ENCODE measurements around the gene FOLR2. TPM values are rescaled to one million over a fixed set of nuclear protein-coding genes. Genes with fewer than 3 reads are reported as not detected.
A peak's percentile ranks its signal among the peaks of the same experiment; 100 is the strongest.
"Not testable (repeated sequence)": the region's sequence is repeated elsewhere in the genome, so short reads cannot be mapped to it uniquely, and the experiment has no call there.

FOLR2 gene
- total and polyA plus RNA-seq, 2 experiments from 2014 or later = not detected

DNA sequence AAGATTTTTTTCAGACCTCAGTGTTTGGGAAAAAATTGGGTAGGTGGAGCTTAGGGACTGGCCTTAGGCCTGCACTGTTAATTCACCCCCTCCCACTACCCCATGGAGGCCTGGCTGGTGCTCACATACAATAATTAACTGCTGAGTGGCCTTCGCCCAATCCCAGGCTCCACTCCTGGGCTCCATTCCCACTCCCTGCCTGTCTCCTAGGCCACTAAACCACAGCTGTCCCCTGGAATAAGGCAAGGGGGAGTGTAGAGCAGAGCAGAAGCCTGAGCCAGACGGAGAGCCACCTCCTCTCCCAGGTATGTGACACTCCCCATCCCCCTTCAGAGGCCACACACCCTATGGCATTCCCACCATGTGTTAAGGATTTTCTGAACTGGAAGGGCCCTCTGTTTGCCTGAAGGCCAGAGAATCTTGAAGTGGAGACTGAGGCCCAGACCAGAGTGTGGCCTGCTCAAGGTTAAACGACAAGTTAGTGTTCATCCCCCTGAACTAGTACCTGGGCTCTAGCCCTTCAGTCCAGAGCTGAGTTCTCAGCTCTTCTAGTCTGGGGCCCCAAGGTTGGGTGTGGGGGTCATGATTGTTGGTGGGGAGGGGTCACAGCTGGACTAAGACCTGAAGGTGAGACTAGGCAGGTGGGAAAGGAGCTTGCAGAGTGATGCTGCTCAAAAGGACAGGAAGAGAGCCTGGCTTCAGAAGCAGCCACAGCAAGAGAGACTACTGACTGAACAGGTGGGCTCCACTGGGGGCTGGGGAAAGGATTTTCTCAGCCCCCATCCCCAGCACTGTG lies 26.9 kb upstream of the FOLR2 start:
- Histone ChIP-seq H3K4me1 (ENCODE audit: low read depth) (no peaks in the 10 kb centered on the region), H3K4me3 (no peak overlapping the region), H3K27ac (no peak overlapping the region), H3K27me3 (no peaks in the 10 kb centered on the region), H3K36me3 (no peaks in the 10 kb centered on the region), H3K9me3 (ENCODE audit: low read depth) (no peaks in the 10 kb centered on the region)
- TF ChIP-seq, protein P1, sequence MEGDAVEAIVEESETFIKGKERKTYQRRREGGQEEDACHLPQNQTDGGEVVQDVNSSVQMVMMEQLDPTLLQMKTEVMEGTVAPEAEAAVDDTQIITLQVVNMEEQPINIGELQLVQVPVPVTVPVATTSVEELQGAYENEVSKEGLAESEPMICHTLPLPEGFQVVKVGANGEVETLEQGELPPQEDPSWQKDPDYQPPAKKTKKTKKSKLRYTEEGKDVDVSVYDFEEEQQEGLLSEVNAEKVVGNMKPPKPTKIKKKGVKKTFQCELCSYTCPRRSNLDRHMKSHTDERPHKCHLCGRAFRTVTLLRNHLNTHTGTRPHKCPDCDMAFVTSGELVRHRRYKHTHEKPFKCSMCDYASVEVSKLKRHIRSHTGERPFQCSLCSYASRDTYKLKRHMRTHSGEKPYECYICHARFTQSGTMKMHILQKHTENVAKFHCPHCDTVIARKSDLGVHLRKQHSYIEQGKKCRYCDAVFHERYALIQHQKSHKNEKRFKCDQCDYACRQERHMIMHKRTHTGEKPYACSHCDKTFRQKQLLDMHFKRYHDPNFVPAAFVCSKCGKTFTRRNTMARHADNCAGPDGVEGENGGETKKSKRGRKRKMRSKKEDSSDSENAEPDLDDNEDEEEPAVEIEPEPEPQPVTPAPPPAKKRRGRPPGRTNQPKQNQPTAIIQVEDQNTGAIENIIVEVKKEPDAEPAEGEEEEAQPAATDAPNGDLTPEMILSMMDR (IDR thresholded peaks at IDR 0.05; ENCODE audit: low read depth, low read length) = no peak
- no peak for DNase-seq (ENCODE audit: low read depth in 1 of 2, low spot score in 1 of 2)

DNA sequence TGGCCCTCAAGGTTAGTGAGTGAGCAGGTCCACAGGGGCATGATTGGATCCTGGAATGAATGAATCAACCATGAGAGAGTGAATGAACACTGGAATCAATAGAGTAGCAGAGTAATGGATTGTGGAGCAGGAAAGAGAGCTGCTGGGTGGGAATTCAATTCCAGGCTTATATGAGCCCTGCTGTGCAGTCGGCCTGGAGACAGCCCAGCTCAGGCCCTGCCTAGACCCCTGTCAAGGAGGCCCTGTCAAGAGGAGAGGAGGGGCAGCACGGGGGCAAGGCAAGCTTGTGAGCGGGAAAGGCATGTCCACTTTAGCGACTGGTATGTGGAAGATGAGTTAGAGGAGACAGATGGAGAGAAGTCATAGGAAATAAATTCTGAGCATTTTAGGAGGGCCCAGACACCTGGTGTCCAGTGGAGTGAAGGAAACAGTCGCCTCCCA lies 25.9 kb upstream of the FOLR2 start:
- TF ChIP-seq, protein P1 (IDR thresholded peaks at IDR 0.05; ENCODE audit: low read depth, low read length) = no peak
- H3K27ac ChIP-seq = no peak overlapping the region
- no peaks in the 10 kb centered on the region for H3K4me1 ChIP-seq (ENCODE audit: low read depth)
- peak in 1 of 2 donors; percentile 15 for DNase-seq (ENCODE audit: low read depth in 1 of 2, low spot score in 1 of 2)
- H3K36me3 ChIP-seq = no peaks in the 10 kb centered on the region
- H3K9me3 ChIP-seq (ENCODE audit: low read depth) = no peaks in the 10 kb centered on the region
- H3K4me3 ChIP-seq = no peak overlapping the region
- H3K27me3 ChIP-seq = no peaks in the 10 kb centered on the region

DNA sequence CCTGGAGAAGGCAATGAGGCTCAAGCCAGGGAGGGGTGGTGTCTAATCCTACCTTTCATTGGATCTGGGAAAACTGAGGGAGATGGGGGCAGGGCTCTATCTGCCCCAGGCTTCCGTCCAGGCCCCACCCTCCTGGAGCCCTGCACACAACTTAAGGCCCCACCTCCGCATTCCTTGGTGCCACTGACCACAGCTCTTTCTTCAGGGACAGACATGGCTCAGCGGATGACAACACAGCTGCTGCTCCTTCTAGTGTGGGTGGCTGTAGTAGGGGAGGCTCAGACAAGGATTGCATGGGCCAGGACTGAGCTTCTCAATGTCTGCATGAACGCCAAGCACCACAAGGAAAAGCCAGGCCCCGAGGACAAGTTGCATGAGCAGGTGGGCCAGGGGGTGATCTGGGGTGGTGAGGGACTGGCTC lies 24.6 kb upstream of the FOLR2 start, which contains the start of gene FOLR1:
TSS of gene FOLR1 (plus strand) at position 180 of the 421 bp plus-strand sequence. CDS start at position 214, 34 bp downstream.
- Histone ChIP-seq H3K4me1 (ENCODE audit: low read depth) (no peaks in the 10 kb centered on the region), H3K27ac (no peak within 1 kb of the TSS), H3K36me3 (no peaks in the 10 kb centered on the region), H3K4me3 (no peak within 1 kb of the TSS), H3K27me3 (no peaks in the 10 kb centered on the region), H3K9me3 (ENCODE audit: low read depth) (no peaks in the 10 kb centered on the region)
- peak in 1 of 2 donors; percentile 15 for DNase-seq (ENCODE audit: low read depth in 1 of 2, low spot score in 1 of 2)
- TF ChIP-seq, protein P1 (IDR thresholded peaks at IDR 0.05; ENCODE audit: low read depth, low read length) = no peak

DNA sequence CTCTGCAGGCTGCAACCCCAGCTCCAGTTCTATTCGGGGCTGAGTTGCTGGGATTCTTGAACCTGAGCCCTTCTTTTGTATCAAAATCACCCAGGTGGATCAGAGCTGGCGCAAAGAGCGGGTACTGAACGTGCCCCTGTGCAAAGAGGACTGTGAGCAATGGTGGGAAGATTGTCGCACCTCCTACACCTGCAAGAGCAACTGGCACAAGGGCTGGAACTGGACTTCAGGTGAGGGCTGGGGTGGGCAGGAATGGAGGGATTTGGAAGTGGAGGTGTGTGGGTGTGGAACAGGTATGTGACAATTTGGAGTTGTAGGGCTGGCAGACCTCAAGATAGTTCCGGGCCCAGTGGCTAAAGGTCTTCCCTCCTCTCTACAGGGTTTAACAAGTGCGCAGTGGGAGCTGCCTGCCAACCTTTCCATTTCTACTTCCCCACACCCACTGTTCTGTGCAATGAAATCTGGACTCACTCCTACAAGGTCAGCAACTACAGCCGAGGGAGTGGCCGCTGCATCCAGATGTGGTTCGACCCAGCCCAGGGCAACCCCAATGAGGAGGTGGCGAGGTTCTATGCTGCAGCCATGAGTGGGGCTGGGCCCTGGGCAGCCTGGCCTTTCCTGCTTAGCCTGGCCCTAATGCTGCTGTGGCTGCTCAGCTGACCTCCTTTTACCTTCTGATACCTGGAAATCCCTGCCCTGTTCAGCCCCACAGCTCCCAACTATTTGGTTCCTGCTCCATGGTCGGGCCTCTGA lies 20.9 kb upstream of the FOLR2 start:
- Histone ChIP-seq H3K36me3 (no peaks in the 10 kb centered on the region), H3K4me3 (no peak overlapping the region), H3K9me3 (ENCODE audit: low read depth) (no peaks in the 10 kb centered on the region), H3K4me1 (ENCODE audit: low read depth) (no peaks in the 10 kb centered on the region), H3K27ac (no peak overlapping the region), H3K27me3 (no peaks in the 10 kb centered on the region)
- no peak for DNase-seq (ENCODE audit: low read depth in 1 of 2, low spot score in 1 of 2)
- TF ChIP-seq, protein P1 (IDR thresholded peaks at IDR 0.05; ENCODE audit: low read depth, low read length) = no peak

DNA sequence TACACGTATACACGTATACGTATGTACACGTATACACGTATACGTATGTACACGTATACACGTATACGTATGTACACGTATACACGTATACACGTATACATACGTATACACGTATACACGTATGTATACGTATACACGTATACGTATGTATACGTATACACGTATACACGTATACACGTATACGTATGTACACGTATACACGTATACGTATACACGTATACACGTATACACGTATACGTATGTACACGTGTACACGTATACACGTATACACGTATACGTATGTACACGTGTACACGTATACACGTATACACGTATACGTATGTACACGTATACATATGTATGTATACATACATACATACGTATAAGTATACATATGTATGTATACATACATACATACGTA lies 15.1 kb upstream of the FOLR2 start:
- H3K4me1 ChIP-seq (ENCODE audit: low read depth); H3K27ac ChIP-seq; H3K9me3 ChIP-seq (ENCODE audit: low read depth); H3K4me3 ChIP-seq; H3K27me3 ChIP-seq; H3K36me3 ChIP-seq; DNase-seq (ENCODE audit: low read depth in 1 of 2, low spot score in 1 of 2): not testable (repeated sequence)

DNA sequence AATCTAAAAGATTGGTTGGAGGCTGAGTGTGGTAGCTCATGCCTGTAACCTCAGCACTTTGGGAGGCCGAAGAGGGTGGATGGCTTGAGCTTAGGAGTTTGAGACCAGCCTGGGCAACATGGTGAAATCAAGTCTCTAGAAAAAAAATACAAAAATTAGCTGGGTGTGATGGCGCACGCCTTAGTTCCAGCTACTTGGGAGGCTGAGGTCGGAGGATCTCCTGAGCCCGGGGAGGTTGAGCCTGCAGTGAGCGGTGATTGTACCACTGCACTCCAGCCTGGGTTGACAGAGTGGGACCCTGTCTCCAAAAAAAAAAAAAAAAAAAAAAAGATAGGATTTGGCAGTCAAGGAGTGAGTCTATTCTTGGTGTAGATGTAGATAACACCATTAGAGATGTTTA lies 14.0 kb upstream of the FOLR2 start:
- DNase-seq (ENCODE audit: low read depth in 1 of 2, low spot score in 1 of 2) = no peak
- H3K4me3 ChIP-seq = no peak overlapping the region
- no peaks in the 10 kb centered on the region for H3K27me3 ChIP-seq
- H3K36me3 ChIP-seq = no peaks in the 10 kb centered on the region
- no peaks in the 10 kb centered on the region for H3K4me1 ChIP-seq (ENCODE audit: low read depth)
- TF ChIP-seq, protein P1 (IDR thresholded peaks at IDR 0.05; ENCODE audit: low read depth, low read length) = no peak
- no peaks in the 10 kb centered on the region for H3K9me3 ChIP-seq (ENCODE audit: low read depth)
- H3K27ac ChIP-seq = no peak overlapping the region

All from cardiac muscle cell (in vitro differentiated cells and primary cell).